Upper lobe of left lung (tissue), 4 donors: Measurements from ENCODE around the gene SLC9A9.

Experiments
- EP300 ChIP-seq, 4 donors: sonication (generic); formaldehyde crosslinking; IDR thresholded peaks; one replicate each; pipeline ENCODE4 v1.5.1; 2017; ENCODE audit warnings: antibody characterized with exemption in 4 of 4, control low read depth in 2 of 4
- POLR2A ChIP-seq, 4 donors: fragments of 450-650 bp; IDR thresholded peaks; one replicate each; pipeline ENCODE4 v1.5.1; 2016 to 2017; ENCODE audit warnings: antibody characterized with exemption in 4 of 4, mild to moderate bottlenecking in 2 of 4
- POLR2AphosphoS5 ChIP-seq, 2 donors: sonication (generic); formaldehyde crosslinking; IDR thresholded peaks; one replicate each; pipeline ENCODE4 v1.5.1; 2017; ENCODE audit warnings: antibody characterized with exemption in 2 of 2
- TF ChIP-seq, protein P1 (sequence below), 6 experiments: fragments of 450-650 bp in 4 of 6; fragments of 200-600 bp in 2 of 6; sonication (generic) in 2 of 6; IDR thresholded peaks; one replicate each; pipeline ENCODE4 v1.5.1; 2016 to 2019; ENCODE audit warnings: antibody characterized with exemption in 6 of 6

- TF ChIP-seq, protein P1, sequence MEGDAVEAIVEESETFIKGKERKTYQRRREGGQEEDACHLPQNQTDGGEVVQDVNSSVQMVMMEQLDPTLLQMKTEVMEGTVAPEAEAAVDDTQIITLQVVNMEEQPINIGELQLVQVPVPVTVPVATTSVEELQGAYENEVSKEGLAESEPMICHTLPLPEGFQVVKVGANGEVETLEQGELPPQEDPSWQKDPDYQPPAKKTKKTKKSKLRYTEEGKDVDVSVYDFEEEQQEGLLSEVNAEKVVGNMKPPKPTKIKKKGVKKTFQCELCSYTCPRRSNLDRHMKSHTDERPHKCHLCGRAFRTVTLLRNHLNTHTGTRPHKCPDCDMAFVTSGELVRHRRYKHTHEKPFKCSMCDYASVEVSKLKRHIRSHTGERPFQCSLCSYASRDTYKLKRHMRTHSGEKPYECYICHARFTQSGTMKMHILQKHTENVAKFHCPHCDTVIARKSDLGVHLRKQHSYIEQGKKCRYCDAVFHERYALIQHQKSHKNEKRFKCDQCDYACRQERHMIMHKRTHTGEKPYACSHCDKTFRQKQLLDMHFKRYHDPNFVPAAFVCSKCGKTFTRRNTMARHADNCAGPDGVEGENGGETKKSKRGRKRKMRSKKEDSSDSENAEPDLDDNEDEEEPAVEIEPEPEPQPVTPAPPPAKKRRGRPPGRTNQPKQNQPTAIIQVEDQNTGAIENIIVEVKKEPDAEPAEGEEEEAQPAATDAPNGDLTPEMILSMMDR (IDR thresholded peaks at IDR 0.05): no peak
- no peak for TF ChIP-seq POLR2A (IDR thresholded peaks at IDR 0.05)
- TF ChIP-seq EP300 (IDR thresholded peaks at IDR 0.05): no peak
- TF ChIP-seq POLR2AphosphoS5 (IDR thresholded peaks at IDR 0.05): no peak
Observed at GRCh38 chr3:143809121-143809621, 39.1 kb downstream of the SLC9A9 start.
